GM19468 (cell line): ENCODE data around the gene MFSD1.
"Not testable (repeated sequence)": the region's sequence is repeated elsewhere in the genome, so short reads cannot be mapped to it uniquely, and the experiment has no call there.

Experiments used
- ATAC-seq: cut with Tn5 transposase; IDR thresholded peaks from one replicate; pipeline ENCODE4 v1.9.1; 2021; ENCODE audit warnings: mild to moderate bottlenecking, moderate library complexity, moderate number of reproducible peaks; ENCODE audit not compliant: unreplicated experiment; ENCODE audit errors: extremely low read depth

The MFSD1 gene

GRCh38 chr3:158775426-158776410, 26.1 kb upstream of the MFSD1 start:
- no peak for ATAC-seq

GRCh38 chr3:158776531-158776930, 25.3 kb upstream of the MFSD1 start:
- ATAC-seq: no peak

GRCh38 chr3:158777161-158777873, 24.5 kb upstream of the MFSD1 start:
- no peak for ATAC-seq

- ATAC-seq: no peak
Observed at GRCh38 chr3:158780766-158781165, 21.1 kb upstream of the MFSD1 start.

GRCh38 chr3:158781191-158781590, 20.7 kb upstream of the MFSD1 start:
- no peak for ATAC-seq

- ATAC-seq: no peak
Observed at GRCh38 chr3:158781849-158782248, 20.0 kb upstream of the MFSD1 start.

- ATAC-seq: no peak
Observed at GRCh38 chr3:158782283-158782989, 19.4 kb upstream of the MFSD1 start.

- no peak for ATAC-seq
Observed at GRCh38 chr3:158783051-158783450, 18.8 kb upstream of the MFSD1 start.

GRCh38 chr3:158785972-158786371, 15.9 kb upstream of the MFSD1 start:
- ATAC-seq: no peak

GRCh38 chr3:158788446-158788845, 13.4 kb upstream of the MFSD1 start:
- ATAC-seq: no peak

GRCh38 chr3:158789592-158789991, 12.3 kb upstream of the MFSD1 start:
- ATAC-seq: no peak

- peak; percentile 74 for ATAC-seq
Observed at GRCh38 chr3:158790901-158791589, 10.8 kb upstream of the MFSD1 start.

GRCh38 chr3:158791590-158791920, 10.3 kb upstream of the MFSD1 start:
- not testable (repeated sequence) for ATAC-seq

GRCh38 chr3:158792709-158793108, 9.1 kb upstream of the MFSD1 start:
- ATAC-seq: no peak

- no peak for ATAC-seq
Observed at GRCh38 chr3:158794206-158794605, 7.6 kb upstream of the MFSD1 start.

- no peak for ATAC-seq
Observed at GRCh38 chr3:158794936-158795518, 6.8 kb upstream of the MFSD1 start.

- no peak for ATAC-seq
Observed at GRCh38 chr3:158801201-158801600, 653 bp upstream of the MFSD1 start.

- ATAC-seq: no peak
Observed at GRCh38 chr3:158802409-158803268, 785 bp downstream of the MFSD1 start.

GRCh38 chr3:158804441-158804840, 2.6 kb downstream of the MFSD1 start:
- no peak for ATAC-seq
